Keratinocyte (primary cell): ENCODE data around the gene ZBTB49. TPM values are rescaled to one million over a fixed set of nuclear protein-coding genes. Genes with fewer than 3 reads are reported as not detected.

Experiments used
- DNase-seq: peaks from one replicate; pipeline ENCODE4 v3.0.0-alpha.2; 2011; ENCODE audit warnings: low read depth, missing footprints, low spot score
- FAIRE-seq: peaks from 2 replicates; lab custom pipeline; 2011; peaks lifted over from hg19 to GRCh38; lab: Jason Lieb, UNC
- H2AFZ ChIP-seq: 2 replicates; pipeline ENCODE4 v1.6.0; 2012; ENCODE audit warnings: low read length, control low read depth, inconsistent platforms; ENCODE audit not compliant: control insufficient read depth
- H3K27ac ChIP-seq: 2 replicates; pipeline ENCODE4 v1.5.1; 2011; ENCODE audit warnings: low read length; ENCODE audit not compliant: control insufficient read depth, insufficient read depth
- H3K27me3 ChIP-seq: 3 replicates; pipeline ENCODE4 v1.6.0; 2011; ENCODE audit warnings: low read length; ENCODE audit not compliant: control insufficient read depth, insufficient read depth; ENCODE audit errors: extremely low read depth
- H3K36me3 ChIP-seq, 2 experiments: 2 replicates in 1 of 2; 3 replicates in 1 of 2; pipeline ENCODE4 v1.5.1; 2011; ENCODE audit warnings: low read length in 2 of 2, mild to moderate bottlenecking in 1 of 2; ENCODE audit not compliant: control insufficient read depth in 2 of 2, insufficient read depth in 2 of 2; ENCODE audit errors: extremely low read depth in 1 of 2
- H3K4me1 ChIP-seq: 3 replicates; pipeline ENCODE4 v1.5.1; 2011; ENCODE audit warnings: low read length; ENCODE audit not compliant: control insufficient read depth, insufficient read depth; ENCODE audit errors: extremely low read depth
- H3K4me2 ChIP-seq: 3 replicates; pipeline ENCODE4 v1.6.0; 2011; ENCODE audit warnings: low read depth, low read length; ENCODE audit not compliant: control insufficient read depth, insufficient read depth; ENCODE audit errors: extremely low read depth
- H3K4me3 ChIP-seq, 3 experiments: fragments of 200-600 bp in 1 of 3; sonication (generic) in 1 of 3; 2 replicates in 2 of 3; 3 replicates in 1 of 3; pipeline ENCODE4 v1.5.1; 2011 to 2016; ENCODE audit warnings: low read length in 3 of 3, mild to moderate bottlenecking in 3 of 3, control low read depth in 2 of 3, inconsistent platforms in 1 of 3, low read depth in 1 of 3, mixed read lengths in 1 of 3, mixed run types in 1 of 3, moderate library complexity in 1 of 3; ENCODE audit not compliant: control insufficient read depth in 2 of 3, insufficient read depth in 2 of 3; ENCODE audit errors: extremely low read depth in 1 of 3
- H3K79me2 ChIP-seq: 2 replicates; pipeline ENCODE4 v1.6.0; 2012; ENCODE audit warnings: low read length; ENCODE audit not compliant: control insufficient read depth, insufficient read depth
- H3K9ac ChIP-seq: 3 replicates; pipeline ENCODE4 v1.6.0; 2011; ENCODE audit warnings: low read length; ENCODE audit not compliant: control insufficient read depth, insufficient read depth; ENCODE audit errors: extremely low read depth
- H3K9me1 ChIP-seq: 3 replicates; pipeline ENCODE4 v1.6.0; 2011; ENCODE audit warnings: low read length; ENCODE audit not compliant: control insufficient read depth, insufficient read depth; ENCODE audit errors: extremely low read depth
- H3K9me3 ChIP-seq: 2 replicates; pipeline ENCODE4 v1.5.1; 2012; ENCODE audit warnings: low read depth, low read length; ENCODE audit not compliant: control insufficient read depth
- H4K20me1 ChIP-seq: 3 replicates; pipeline ENCODE4 v1.6.0; 2011; ENCODE audit warnings: low read length; ENCODE audit not compliant: control insufficient read depth, insufficient read depth; ENCODE audit errors: extremely low read depth
- CTCF ChIP-seq, 3 experiments: IDR thresholded peaks in 1 of 3; conservative IDR thresholded peaks in 1 of 3; optimal IDR thresholded peaks in 1 of 3; 2 replicates in 2 of 3; 3 replicates in 1 of 3; pipeline versions ENCODE3 to v1.5.1; 2011; ENCODE audit warnings: low read length in 3 of 3, mild to moderate bottlenecking in 3 of 3, moderate library complexity in 2 of 3, control low read depth in 1 of 3, inconsistent platforms in 1 of 3; ENCODE audit not compliant: insufficient read depth in 2 of 3; ENCODE audit errors: extremely low read depth in 1 of 3
- EZH2 ChIP-seq: IDR thresholded peaks from one replicate; pipeline ENCODE4 v1.6.1; 2012; ENCODE audit warnings: inconsistent platforms, mild to moderate bottlenecking, low read length, moderate library complexity
- dilution Hi-C: fragments of 300-500 bp; cut with MboI; formaldehyde crosslinking; loops from one replicate; pipeline ENCODE4 v1.7.0; 2020; ENCODE audit warnings: low sequenced_read_pairs; ENCODE audit not compliant: extremely low pct_ligation_motif_present
- polyA plus RNA-seq, 5 experiments: library from polyadenylated mRNA; depleted of rRNA in 3 of 5; stranded (reverse) in 3 of 5; stranded (forward) in 1 of 5; unstranded in 1 of 5; fragments of >200 nt; gene quantifications; 1 replicate in 1 of 5; 2 replicates in 3 of 5; 3 replicates in 1 of 5; pipeline versions ENCODE4 v1.2.1 to v1.2.3, GENCODE V29; 2011 to 2012; ENCODE audit warnings: missing spikeins in 2 of 5, low read depth in 1 of 5, low replicate concordance in 1 of 5

The ZBTB49 gene
- polyA plus RNA-seq, 1 donor (not counting 4 experiments of a cell fraction or from before 2014, with no cell fraction given) = 3.8 TPM

DNA sequence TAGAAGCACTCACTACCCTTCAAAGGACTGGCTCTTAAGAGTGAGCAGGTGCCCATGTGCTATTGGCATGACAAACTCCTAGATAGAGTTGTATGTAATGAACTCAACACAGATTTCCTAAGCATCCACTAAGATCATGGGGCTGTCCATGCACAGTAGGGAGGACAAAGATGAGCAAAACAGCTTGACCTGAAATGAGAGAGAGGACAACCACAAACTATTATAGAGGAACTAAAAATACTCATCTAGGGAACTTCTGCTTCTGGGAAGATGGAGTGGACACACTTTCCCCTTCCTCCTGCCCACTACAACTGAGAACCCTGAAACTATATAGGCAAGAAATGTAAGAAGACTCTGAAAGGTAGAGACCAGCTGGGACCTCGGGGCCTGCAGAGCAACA lies 21.3 kb upstream of the ZBTB49 start:
- H3K27me3 ChIP-seq = no peaks in the 10 kb centered on the region
- H3K4me1 ChIP-seq = peaks cover 18% of the 10 kb centered on the region
- no peak for FAIRE-seq
- TF ChIP-seq EZH2 = no peak
- no peak for TF ChIP-seq CTCF (optimal IDR thresholded peaks at IDR 0.05 in 1 of 3, IDR thresholded peaks at IDR 0.05 in 1 of 3, conservative IDR thresholded peaks at IDR 0.05 in 1 of 3; ENCODE audit: extremely low read depth in 1 of 3, insufficient read depth in 2 of 3, low read length in 3 of 3)
- no peaks in the 10 kb centered on the region for H3K9me3 ChIP-seq
- dilution Hi-C loops = no loop called here
- peaks cover 11 to 24% of the 10 kb centered on the region in 2 experiments for H3K36me3 ChIP-seq
- no peak overlapping the region for H3K4me2 ChIP-seq
- no peaks in the 10 kb centered on the region for H3K79me2 ChIP-seq
- DNase-seq = no peak
- H3K9me1 ChIP-seq = no peaks in the 10 kb centered on the region
- H3K9ac ChIP-seq = no peak overlapping the region
- H3K27ac ChIP-seq = peak overlapping the region; percentile 82
- no peaks in the 10 kb centered on the region for H4K20me1 ChIP-seq
- H2AFZ ChIP-seq = no peak overlapping the region
- no peak overlapping the region for H3K4me3 ChIP-seq

- H3K36me3 ChIP-seq = peaks cover 14 to 24% of the 10 kb centered on the region in 2 experiments
- H4K20me1 ChIP-seq = no peaks in the 10 kb centered on the region
- no peaks in the 10 kb centered on the region for H3K9me1 ChIP-seq
- H3K4me2 ChIP-seq = peak overlapping the region; percentile 42
- no peak overlapping the region for H2AFZ ChIP-seq
- H3K4me3 ChIP-seq = no peak overlapping the region
- TF ChIP-seq CTCF (optimal IDR thresholded peaks at IDR 0.05 in 1 of 3, IDR thresholded peaks at IDR 0.05 in 1 of 3, conservative IDR thresholded peaks at IDR 0.05 in 1 of 3; ENCODE audit: extremely low read depth in 1 of 3, insufficient read depth in 2 of 3, low read length in 3 of 3) (no peak), EZH2 (no peak)
- H3K27me3 ChIP-seq = no peaks in the 10 kb centered on the region
- peaks cover 18% of the 10 kb centered on the region for H3K4me1 ChIP-seq
- H3K79me2 ChIP-seq = no peaks in the 10 kb centered on the region
- H3K9ac ChIP-seq = peak overlapping the region; percentile 59
- H3K9me3 ChIP-seq = no peaks in the 10 kb centered on the region
- FAIRE-seq (no peak), DNase-seq (no peak)
- dilution Hi-C loops = no loop called here
- H3K27ac ChIP-seq = peak overlapping the region; percentile 82
Observed at GRCh38 chr4:4269331-4269731, 20.7 kb upstream of the ZBTB49 start.
